ENCODE results near the gene LIMCH1.

Gene LIMCH1

DNA sequence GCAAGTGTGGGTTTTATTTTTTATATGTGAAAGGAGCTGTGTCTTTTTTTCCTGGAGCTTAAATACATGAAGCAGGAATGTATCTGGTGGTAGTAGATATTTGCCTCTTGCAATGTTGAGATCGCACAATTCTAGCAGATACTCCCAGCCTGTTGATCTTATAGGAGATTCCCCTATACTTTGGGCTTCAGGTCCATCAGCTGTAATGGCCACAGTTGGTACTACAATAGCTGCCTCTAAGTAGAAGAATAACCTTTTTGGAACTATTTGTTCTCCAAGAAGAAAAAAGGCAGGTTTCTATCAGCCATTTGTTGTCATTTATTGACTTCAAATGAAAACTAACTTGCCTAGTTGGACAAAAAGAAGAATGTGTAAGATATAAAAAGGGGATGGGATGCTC, 37.7 kb downstream of the LIMCH1 start:
- Mint-ChIP-seq H3K9me3 (peaks cover 5% of the 10 kb centered on the region), H3K27ac (ENCODE audit: low read depth) (no peak overlapping the region), H3K4me1 (no peaks in the 10 kb centered on the region), H3K27me3 (no peaks in the 10 kb centered on the region), H3K36me3 (ENCODE audit: insufficient read depth) (no peaks in the 10 kb centered on the region), H3K4me3 (no peak overlapping the region)
- DNase-seq (ENCODE audit: low spot score in 2 of 2) (no peak), ATAC-seq (replicated peaks; ENCODE audit: extremely low read depth, poor library complexity, severe bottlenecking) (no peak)

DNA sequence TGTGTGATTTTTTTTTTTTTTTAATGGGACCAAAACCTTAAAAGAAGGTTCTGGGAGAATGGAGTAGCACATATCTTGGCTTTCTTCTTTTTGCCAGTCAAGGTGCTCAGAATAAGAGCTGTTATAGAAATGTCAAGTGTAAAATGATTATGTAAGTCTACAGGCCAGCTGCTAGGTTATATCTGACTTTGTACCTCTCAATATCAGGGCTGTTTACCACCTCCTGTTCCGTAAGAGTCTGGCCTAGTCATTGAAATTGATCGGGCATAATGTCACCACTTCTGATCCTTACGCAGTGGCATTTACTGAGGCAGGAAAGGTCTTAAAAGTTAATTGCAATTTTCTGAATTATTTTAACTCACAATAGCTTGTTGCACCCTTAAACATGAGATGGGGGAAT, 41.1 kb downstream of the LIMCH1 start:
- H3K27me3 Mint-ChIP-seq = no peaks in the 10 kb centered on the region
- ATAC-seq (replicated peaks; ENCODE audit: extremely low read depth, poor library complexity, severe bottlenecking) = no peak
- H3K36me3 Mint-ChIP-seq (ENCODE audit: insufficient read depth) = no peaks in the 10 kb centered on the region
- H3K4me3 Mint-ChIP-seq = no peak overlapping the region
- H3K4me1 Mint-ChIP-seq = no peaks in the 10 kb centered on the region
- no peak overlapping the region for H3K27ac Mint-ChIP-seq (ENCODE audit: low read depth)
- no peak for DNase-seq (ENCODE audit: low spot score in 2 of 2)
- peaks cover 5% of the 10 kb centered on the region for H3K9me3 Mint-ChIP-seq

DNA sequence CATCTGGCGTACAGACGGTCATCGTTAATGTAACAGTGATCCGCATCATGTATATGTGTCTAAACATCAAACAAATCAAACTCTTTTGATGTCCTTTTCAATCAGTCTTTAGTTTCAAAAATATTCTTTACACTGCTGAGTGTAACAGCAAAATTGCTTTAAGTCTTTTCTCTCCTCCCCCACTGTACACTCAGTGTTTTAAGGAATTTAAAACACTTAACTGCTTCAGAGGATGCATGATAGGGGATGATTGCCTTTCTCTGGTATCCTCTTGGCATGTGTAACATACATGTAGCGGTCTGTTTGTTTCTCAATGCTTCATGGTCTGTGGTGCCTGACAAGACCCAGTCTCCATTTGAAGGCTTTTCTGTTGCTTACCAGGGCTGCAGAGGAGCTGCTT, 41.6 kb downstream of the LIMCH1 start:
- Mint-ChIP-seq H3K36me3 (ENCODE audit: insufficient read depth) (no peaks in the 10 kb centered on the region), H3K9me3 (peaks cover 5% of the 10 kb centered on the region)
- no peak for DNase-seq (ENCODE audit: low spot score in 2 of 2)

DNA sequence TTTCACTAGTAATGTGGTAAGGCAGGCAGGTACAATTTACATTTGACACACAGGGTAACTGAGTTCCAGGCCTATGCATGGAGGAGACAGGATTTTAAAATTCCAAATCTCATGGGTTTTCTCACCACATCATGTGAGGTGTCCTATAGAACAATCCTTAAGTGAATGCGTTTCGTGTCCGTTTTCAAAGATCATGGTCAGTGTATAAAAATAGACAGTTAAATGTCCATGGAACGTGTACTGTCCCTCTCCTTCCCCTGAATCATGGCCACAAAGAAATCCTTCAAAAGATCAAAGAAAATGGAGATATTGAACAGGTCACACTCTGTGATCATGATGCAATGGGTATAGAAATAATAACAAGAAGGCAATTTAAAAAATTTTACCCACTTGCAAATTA, 42.0 kb downstream of the LIMCH1 start:
- H3K27ac Mint-ChIP-seq (ENCODE audit: low read depth) = no peak overlapping the region
- no peaks in the 10 kb centered on the region for H3K27me3 Mint-ChIP-seq
- no peaks in the 10 kb centered on the region for H3K4me1 Mint-ChIP-seq
- H3K36me3 Mint-ChIP-seq (ENCODE audit: insufficient read depth) = no peaks in the 10 kb centered on the region
- ATAC-seq (replicated peaks; ENCODE audit: extremely low read depth, poor library complexity, severe bottlenecking) = no peak
- no peak overlapping the region for H3K4me3 Mint-ChIP-seq
- no peak for DNase-seq (ENCODE audit: low spot score in 2 of 2)
- H3K9me3 Mint-ChIP-seq = peaks cover 8% of the 10 kb centered on the region

More for the DNA sequence above, 41.6 kb downstream of the LIMCH1 start:
- no peak for ATAC-seq (replicated peaks; ENCODE audit: extremely low read depth, poor library complexity, severe bottlenecking)
- Mint-ChIP-seq H3K4me3 (no peak overlapping the region), H3K27ac (ENCODE audit: low read depth) (no peak overlapping the region), H3K4me1 (no peaks in the 10 kb centered on the region), H3K27me3 (no peaks in the 10 kb centered on the region)

DNA sequence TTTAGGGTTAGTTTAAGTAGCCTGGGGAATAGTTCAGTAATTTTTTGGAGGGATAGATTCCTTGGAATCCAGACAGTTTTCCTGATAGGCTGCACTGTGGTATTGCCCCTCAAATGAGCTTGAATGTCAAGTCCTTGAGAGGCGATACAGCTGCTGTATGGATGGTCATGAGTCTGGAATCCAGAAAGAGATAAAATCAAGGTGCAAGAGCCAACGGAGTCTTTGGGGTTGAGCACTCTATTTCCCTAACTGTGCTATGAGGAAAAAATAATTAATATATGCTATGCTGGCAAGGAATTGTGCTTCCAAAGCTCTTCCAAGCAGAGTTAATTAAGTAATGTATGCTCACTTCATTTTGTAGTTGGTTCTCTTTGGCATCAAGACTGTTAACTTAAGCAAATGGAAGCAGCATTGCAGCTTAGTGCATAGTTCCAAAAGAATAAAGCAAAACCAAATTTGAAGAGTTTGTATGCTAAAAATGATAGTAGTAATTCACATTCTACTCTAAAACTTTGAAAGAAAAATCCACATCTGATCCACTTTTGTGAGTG, 48.8 kb downstream of the LIMCH1 start:
- no peak overlapping the region for H3K4me3 Mint-ChIP-seq
- no peak overlapping the region for H3K27ac Mint-ChIP-seq (ENCODE audit: low read depth)
- H3K36me3 Mint-ChIP-seq (ENCODE audit: insufficient read depth) = no peaks in the 10 kb centered on the region
- no peak for ATAC-seq (replicated peaks; ENCODE audit: extremely low read depth, poor library complexity, severe bottlenecking)
- no peaks in the 10 kb centered on the region for H3K4me1 Mint-ChIP-seq
- DNase-seq (ENCODE audit: low spot score in 2 of 2) = no peak
- peaks cover 6% of the 10 kb centered on the region for H3K9me3 Mint-ChIP-seq
- H3K27me3 Mint-ChIP-seq = no peaks in the 10 kb centered on the region

DNA sequence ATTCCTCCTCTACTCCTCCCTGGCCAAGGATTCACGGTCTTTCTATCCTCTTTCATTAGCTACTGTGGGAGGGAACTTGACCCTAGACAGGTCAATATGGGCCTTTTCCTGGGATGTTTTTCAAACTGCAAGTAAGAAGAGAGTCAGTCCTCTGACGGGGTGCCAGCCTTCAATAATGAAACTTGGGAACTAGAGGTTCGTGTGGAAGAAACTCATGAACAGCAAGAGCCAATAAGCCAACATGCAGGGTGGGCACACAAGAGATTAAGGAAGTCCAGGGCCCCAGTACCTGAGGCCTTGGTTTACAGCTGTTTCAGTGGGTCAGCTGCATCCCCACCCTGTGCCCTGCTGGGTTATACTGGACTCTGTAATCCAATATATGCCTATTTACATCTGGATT, 49.3 kb downstream of the LIMCH1 start:
- H3K27me3 Mint-ChIP-seq = no peaks in the 10 kb centered on the region

DNA sequence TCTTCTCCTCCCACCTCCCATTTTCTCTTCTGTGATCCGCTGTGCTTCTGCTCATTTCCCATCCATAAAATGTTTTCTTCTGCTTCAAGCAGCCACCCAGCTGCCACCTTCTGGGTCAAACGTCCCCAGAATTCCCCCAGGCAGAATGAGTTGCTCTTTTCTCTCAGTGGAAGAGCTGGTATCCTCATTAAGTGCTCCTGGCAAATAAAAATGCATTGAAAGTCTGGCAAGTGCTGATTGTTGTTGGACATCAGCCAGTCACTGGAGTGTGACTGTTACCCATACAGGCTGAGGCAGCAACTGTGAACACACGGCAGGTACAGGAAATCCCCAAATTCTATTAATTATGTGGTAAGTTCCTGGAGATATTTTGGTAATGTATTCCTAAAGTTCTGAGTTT, 52.6 kb downstream of the LIMCH1 start:
- H3K4me1 Mint-ChIP-seq = no peaks in the 10 kb centered on the region
- no peaks in the 10 kb centered on the region for H3K36me3 Mint-ChIP-seq (ENCODE audit: insufficient read depth)
- peaks cover 5% of the 10 kb centered on the region for H3K9me3 Mint-ChIP-seq
- no peak overlapping the region for H3K27ac Mint-ChIP-seq (ENCODE audit: low read depth)
- DNase-seq (ENCODE audit: low spot score in 2 of 2) (no peak), ATAC-seq (replicated peaks; ENCODE audit: extremely low read depth, poor library complexity, severe bottlenecking) (no peak)
- H3K27me3 Mint-ChIP-seq = no peaks in the 10 kb centered on the region
- H3K4me3 Mint-ChIP-seq = no peak overlapping the region

More for the DNA sequence above, 49.3 kb downstream of the LIMCH1 start:
- H3K9me3 Mint-ChIP-seq = peaks cover 6% of the 10 kb centered on the region
- H3K4me3 Mint-ChIP-seq = no peak overlapping the region
- H3K27ac Mint-ChIP-seq (ENCODE audit: low read depth) = no peak overlapping the region
- H3K36me3 Mint-ChIP-seq (ENCODE audit: insufficient read depth) = no peaks in the 10 kb centered on the region
- H3K4me1 Mint-ChIP-seq = no peaks in the 10 kb centered on the region
- no peak for ATAC-seq (replicated peaks; ENCODE audit: extremely low read depth, poor library complexity, severe bottlenecking)
- DNase-seq (ENCODE audit: low spot score in 2 of 2) = no peak

DNA sequence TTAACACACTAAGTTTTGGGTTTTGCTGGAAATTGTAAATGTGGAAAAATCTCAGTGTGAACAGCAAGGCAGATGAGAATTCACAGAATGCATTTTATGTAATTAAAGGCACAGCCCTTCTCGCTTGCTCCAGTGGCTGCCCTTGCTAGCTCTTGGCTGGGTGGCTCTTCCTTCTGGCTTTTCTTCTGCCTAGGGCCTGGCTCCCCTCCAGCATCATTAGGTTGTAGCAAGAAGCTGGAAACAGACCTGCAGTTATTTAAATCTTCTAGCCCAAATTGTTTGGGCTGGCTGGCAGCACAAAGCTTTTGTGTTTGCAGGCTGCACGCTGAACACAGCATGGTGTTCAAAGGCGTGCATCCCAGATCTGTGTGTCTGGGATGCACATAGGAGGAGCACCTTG, 56.5 kb downstream of the LIMCH1 start:
- H3K4me3 Mint-ChIP-seq = no peak overlapping the region

DNA sequence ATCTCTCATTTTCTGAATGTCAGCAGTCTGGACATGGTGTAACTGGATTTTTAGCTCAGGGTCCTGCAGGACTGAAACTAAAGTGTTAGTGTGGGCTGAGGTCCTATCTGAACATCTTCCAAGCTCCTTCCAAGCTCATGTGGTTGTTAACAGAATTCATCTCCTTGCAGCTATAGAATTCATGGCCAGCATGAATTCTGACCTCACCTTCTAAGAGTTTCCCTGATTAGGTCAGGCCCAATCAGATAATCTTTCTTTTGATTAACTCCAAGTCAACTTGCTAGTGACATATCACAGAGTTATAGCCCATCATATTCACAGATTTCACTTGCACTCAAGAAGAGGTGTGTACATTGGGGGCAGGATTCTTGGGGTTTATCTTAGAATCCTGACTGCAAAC, 59.5 kb downstream of the LIMCH1 start:
- no peak for ATAC-seq (replicated peaks; ENCODE audit: extremely low read depth, poor library complexity, severe bottlenecking)
- H3K9me3 Mint-ChIP-seq = peaks cover 11% of the 10 kb centered on the region
- H3K27ac Mint-ChIP-seq (ENCODE audit: low read depth) = no peak overlapping the region
- no peak for DNase-seq (ENCODE audit: low spot score in 2 of 2)
- no peak overlapping the region for H3K4me3 Mint-ChIP-seq
- H3K4me1 Mint-ChIP-seq = no peaks in the 10 kb centered on the region
- peaks cover 17% of the 10 kb centered on the region for H3K27me3 Mint-ChIP-seq
- no peaks in the 10 kb centered on the region for H3K36me3 Mint-ChIP-seq (ENCODE audit: insufficient read depth)

More for the DNA sequence above, 56.5 kb downstream of the LIMCH1 start:
- DNase-seq (ENCODE audit: low spot score in 2 of 2) (no peak), ATAC-seq (replicated peaks; ENCODE audit: extremely low read depth, poor library complexity, severe bottlenecking) (no peak)
- no peak overlapping the region for H3K27ac Mint-ChIP-seq (ENCODE audit: low read depth)
- no peaks in the 10 kb centered on the region for H3K36me3 Mint-ChIP-seq (ENCODE audit: insufficient read depth)
- H3K9me3 Mint-ChIP-seq = peaks cover 5% of the 10 kb centered on the region
- H3K4me1 Mint-ChIP-seq = no peaks in the 10 kb centered on the region
- H3K27me3 Mint-ChIP-seq = no peaks in the 10 kb centered on the region

DNA sequence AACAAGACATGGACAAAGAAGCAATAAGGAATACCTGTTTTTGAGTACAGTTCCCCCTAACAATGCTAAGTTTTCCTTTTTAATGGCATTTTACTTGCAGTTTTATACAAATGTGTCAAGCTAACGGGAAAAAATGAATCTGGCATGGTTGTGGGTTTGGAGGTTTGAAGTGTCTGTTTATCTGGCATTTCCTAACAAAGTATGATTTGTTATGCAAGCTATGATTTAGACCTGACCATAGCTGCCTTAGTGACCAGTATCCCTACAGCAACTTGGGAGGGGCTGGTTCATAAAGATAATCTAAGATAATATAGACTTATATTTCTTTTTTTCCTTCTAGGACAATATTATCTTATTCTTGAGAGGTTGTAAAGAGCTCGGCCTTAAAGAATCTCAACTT, 60.6 kb downstream of the LIMCH1 start:
- no peaks in the 10 kb centered on the region for H3K36me3 Mint-ChIP-seq (ENCODE audit: insufficient read depth)
- H3K4me1 Mint-ChIP-seq = no peaks in the 10 kb centered on the region
- H3K9me3 Mint-ChIP-seq = peaks cover 11% of the 10 kb centered on the region

DNA sequence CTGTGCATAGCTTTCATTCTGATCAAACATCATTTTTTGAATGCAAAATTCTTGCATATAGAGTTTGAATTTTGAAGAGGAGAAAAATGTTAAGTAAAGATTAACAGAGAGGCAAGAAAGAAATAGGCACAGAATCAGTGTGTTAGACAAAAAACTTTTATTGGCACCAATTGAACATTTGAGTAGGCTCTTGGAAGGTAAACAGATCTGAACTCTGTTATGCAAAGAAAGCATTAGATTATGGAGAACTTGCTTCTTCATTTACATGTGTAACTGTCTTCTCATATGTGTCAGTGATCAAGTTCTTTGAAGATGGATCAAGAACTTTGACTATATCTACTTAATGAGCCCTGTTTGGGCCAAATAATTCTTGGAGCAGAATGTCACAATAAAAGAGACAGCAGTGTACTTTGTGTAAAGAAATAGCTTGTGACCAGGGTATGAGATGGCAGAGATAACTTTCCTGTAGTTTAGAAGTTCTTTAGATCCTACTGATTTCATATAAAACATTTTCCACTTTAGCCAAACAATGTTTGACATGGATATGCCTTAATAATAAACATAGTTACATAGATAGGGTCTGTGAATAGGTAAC, 61.3 kb downstream of the LIMCH1 start:
- no peaks in the 10 kb centered on the region for H3K36me3 Mint-ChIP-seq (ENCODE audit: insufficient read depth)

More for the DNA sequence above, 60.6 kb downstream of the LIMCH1 start:
- ATAC-seq (replicated peaks; ENCODE audit: extremely low read depth, poor library complexity, severe bottlenecking) (no peak), DNase-seq (ENCODE audit: low spot score in 2 of 2) (no peak)
- Mint-ChIP-seq H3K27me3 (peaks cover 17% of the 10 kb centered on the region), H3K27ac (ENCODE audit: low read depth) (no peak overlapping the region), H3K4me3 (no peak overlapping the region)

DNA sequence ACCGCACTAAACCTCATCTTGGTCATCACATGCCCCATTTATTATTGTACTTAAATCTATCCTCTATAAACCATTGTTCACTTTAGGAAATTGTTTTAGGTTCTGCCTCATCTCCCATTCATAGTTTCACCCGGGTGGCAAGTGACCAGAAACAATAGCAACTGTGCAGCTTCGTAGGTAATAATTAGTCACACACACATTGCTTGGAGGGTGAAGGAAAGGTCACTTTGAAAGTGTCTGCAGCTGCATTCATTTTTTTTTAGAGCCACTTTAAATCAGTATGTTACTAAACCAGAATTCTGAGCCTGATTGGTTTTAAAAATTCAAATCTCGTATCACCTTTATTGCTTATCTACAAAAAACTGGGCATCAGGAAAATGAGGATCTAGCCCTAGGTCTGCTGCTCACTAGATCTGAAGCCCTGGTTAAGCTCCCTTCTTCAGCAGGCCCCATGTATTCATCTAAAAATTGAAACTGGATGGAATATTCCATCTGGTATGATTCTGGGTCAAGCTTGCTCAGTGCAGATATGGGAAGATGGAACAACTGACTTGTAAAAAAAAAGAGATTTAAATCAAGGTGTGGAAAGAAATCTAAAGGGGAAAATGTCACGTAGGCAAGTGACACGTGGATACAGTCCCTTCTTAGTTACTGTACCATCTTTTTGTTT, 62.4 kb downstream of the LIMCH1 start:
- Mint-ChIP-seq H3K36me3 (ENCODE audit: insufficient read depth) (no peaks in the 10 kb centered on the region), H3K4me3 (no peak overlapping the region), H3K9me3 (peaks cover 6% of the 10 kb centered on the region), H3K4me1 (no peaks in the 10 kb centered on the region), H3K27ac (ENCODE audit: low read depth) (no peak overlapping the region), H3K27me3 (peaks cover 17% of the 10 kb centered on the region)
- ATAC-seq (replicated peaks; ENCODE audit: extremely low read depth, poor library complexity, severe bottlenecking) (no peak), DNase-seq (ENCODE audit: low spot score in 2 of 2) (no peak)

More for the DNA sequence above, 61.3 kb downstream of the LIMCH1 start:
- Mint-ChIP-seq H3K4me3 (no peak overlapping the region), H3K27me3 (peaks cover 17% of the 10 kb centered on the region), H3K4me1 (no peaks in the 10 kb centered on the region), H3K9me3 (peaks cover 11% of the 10 kb centered on the region), H3K27ac (ENCODE audit: low read depth) (no peak overlapping the region)
- no peak for DNase-seq (ENCODE audit: low spot score in 2 of 2)
- ATAC-seq (replicated peaks; ENCODE audit: extremely low read depth, poor library complexity, severe bottlenecking) = no peak

DNA sequence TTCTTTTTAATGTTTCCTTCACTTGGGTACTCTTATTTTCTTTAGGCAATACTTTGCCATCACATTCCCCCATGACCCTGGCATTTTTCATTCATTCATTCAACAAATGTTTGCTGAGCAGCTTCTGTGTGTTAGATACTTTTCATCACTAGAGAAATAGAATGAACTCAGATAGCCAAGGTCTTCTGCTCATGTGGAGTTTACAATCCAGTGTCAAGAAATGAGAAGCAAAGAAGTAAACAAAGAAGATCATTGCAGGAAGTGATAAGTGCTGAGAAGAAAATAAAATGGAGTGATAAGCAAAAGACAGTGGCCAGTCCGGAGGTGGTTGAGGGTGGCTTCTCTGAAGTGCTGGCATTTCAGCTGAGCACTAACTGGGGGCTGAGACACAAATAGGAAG, 63.1 kb downstream of the LIMCH1 start:
- DNase-seq (ENCODE audit: low spot score in 2 of 2) (no peak), ATAC-seq (replicated peaks; ENCODE audit: extremely low read depth, poor library complexity, severe bottlenecking) (no peak)
- Mint-ChIP-seq H3K4me1 (no peaks in the 10 kb centered on the region), H3K9me3 (peaks cover 6% of the 10 kb centered on the region), H3K36me3 (ENCODE audit: insufficient read depth) (no peaks in the 10 kb centered on the region), H3K27me3 (peaks cover 17% of the 10 kb centered on the region), H3K27ac (ENCODE audit: low read depth) (no peak overlapping the region), H3K4me3 (no peak overlapping the region)

All from central memory CD8-positive, alpha-beta T cell (primary cell).